GM19467 (cell line): Measurements from ENCODE around the gene TAC3.
A peak's percentile ranks its signal among the peaks of the same experiment; 100 is the strongest.

Experiments used
- ATAC-seq: cut with Tn5 transposase; IDR thresholded peaks from one replicate; pipeline ENCODE4 v1.9.1; 2021; ENCODE audit warnings: mild to moderate bottlenecking, moderate library complexity; ENCODE audit not compliant: unreplicated experiment

The TAC3 gene

GRCh38 chr12:57006809-57007475 is 9.4 kb downstream of the TAC3 start:
- ATAC-seq, result no peak

- peak; percentile 62 for ATAC-seq
These were observed 10.1 kb downstream of the TAC3 start, which contains the start of gene ZBTB39 for GRCh38 chr12:57005980-57006808. TSS of gene ZBTB39 (minus strand) at chr12:57006546. CDS start at chr12:57004917, 1,629 bp downstream.

GRCh38 chr12:57004651-57005050 is 11.7 kb downstream of the TAC3 start:
- no peak for ATAC-seq

- no peak for ATAC-seq
These were observed 12.9 kb downstream of the TAC3 start for GRCh38 chr12:57003395-57003794.

GRCh38 chr12:57001448-57001906 is 14.9 kb downstream of the TAC3 start:
- no peak for ATAC-seq

- ATAC-seq, result no peak
These were observed 15.9 kb downstream of the TAC3 start for GRCh38 chr12:57000393-57000792.

GRCh38 chr12:56999456-56999855 is 16.9 kb downstream of the TAC3 start:
- no peak for ATAC-seq

GRCh38 chr12:56998981-56999380 is 17.3 kb downstream of the TAC3 start:
- ATAC-seq, result peak; percentile 77

GRCh38 chr12:56998316-56998715 is 18.0 kb downstream of the TAC3 start:
- no peak for ATAC-seq

GRCh38 chr12:56996793-56997545 is 19.4 kb downstream of the TAC3 start:
- no peak for ATAC-seq

GRCh38 chr12:56995930-56996496 is 20.3 kb downstream of the TAC3 start:
- ATAC-seq, result no peak

GRCh38 chr12:56995201-56995929 is 21.0 kb downstream of the TAC3 start:
- no peak for ATAC-seq

GRCh38 chr12:56994231-56994746 is 22.0 kb downstream of the TAC3 start:
- no peak for ATAC-seq

- ATAC-seq, result no peak
These were observed 23.0 kb downstream of the TAC3 start for GRCh38 chr12:56993346-56993745.

GRCh38 chr12:56991319-56992246 is 24.7 kb downstream of the TAC3 start:
- no peak for ATAC-seq

GRCh38 chr12:56990648-56991318 is 25.5 kb downstream of the TAC3 start:
- no peak for ATAC-seq

- no peak for ATAC-seq
These were observed 26.3 kb downstream of the TAC3 start for GRCh38 chr12:56989861-56990610.
